ENCODE measurements around the gene ABHD12. TPM values are rescaled to one million over a fixed set of nuclear protein-coding genes. Genes with fewer than 3 reads are reported as not detected.

The ABHD12 gene
- total and polyA plus RNA-seq, 8 donors, result 39.7 to 57.8 (median 47.4) TPM

DNA sequence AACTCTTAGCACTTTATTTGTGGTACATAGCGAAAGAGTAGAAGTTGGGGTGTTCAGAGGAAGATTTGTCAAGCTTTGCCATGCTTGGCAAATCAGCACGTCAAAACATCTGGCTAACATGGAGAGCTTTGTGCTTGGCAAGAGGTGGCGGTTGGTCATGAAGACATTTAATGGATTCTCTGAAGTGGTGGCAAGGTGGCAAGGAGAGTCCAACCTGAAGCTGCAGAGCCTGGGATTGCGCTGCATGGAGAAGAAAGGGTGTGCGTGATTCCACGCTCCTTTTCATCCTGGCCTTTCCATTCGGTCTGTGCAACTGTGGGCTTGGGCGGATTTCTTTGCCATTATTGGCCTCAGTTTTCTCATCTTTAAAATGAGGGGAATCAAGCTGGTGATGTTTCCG lies 139.6 kb downstream of the ABHD12 start:
- H3K27me3 ChIP-seq, result no peaks in the 10 kb centered on the region
- TF ChIP-seq, protein P1, sequence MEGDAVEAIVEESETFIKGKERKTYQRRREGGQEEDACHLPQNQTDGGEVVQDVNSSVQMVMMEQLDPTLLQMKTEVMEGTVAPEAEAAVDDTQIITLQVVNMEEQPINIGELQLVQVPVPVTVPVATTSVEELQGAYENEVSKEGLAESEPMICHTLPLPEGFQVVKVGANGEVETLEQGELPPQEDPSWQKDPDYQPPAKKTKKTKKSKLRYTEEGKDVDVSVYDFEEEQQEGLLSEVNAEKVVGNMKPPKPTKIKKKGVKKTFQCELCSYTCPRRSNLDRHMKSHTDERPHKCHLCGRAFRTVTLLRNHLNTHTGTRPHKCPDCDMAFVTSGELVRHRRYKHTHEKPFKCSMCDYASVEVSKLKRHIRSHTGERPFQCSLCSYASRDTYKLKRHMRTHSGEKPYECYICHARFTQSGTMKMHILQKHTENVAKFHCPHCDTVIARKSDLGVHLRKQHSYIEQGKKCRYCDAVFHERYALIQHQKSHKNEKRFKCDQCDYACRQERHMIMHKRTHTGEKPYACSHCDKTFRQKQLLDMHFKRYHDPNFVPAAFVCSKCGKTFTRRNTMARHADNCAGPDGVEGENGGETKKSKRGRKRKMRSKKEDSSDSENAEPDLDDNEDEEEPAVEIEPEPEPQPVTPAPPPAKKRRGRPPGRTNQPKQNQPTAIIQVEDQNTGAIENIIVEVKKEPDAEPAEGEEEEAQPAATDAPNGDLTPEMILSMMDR (IDR thresholded peaks at IDR 0.05), result no peak
- ATAC-seq, result no peak
- no peak for DNase-seq
- H3K27ac ChIP-seq, result no peak overlapping the region
- no peaks in the 10 kb centered on the region for H3K36me3 ChIP-seq
- peaks cover 6 to 67% of the 10 kb centered on the region in 2 donors for H3K4me1 ChIP-seq
- intact Hi-C loops (cut with DNase I), result no loop called here
- H3K9me3 ChIP-seq, result no peaks in the 10 kb centered on the region
- H3K4me3 ChIP-seq, result no peak overlapping the region

DNA sequence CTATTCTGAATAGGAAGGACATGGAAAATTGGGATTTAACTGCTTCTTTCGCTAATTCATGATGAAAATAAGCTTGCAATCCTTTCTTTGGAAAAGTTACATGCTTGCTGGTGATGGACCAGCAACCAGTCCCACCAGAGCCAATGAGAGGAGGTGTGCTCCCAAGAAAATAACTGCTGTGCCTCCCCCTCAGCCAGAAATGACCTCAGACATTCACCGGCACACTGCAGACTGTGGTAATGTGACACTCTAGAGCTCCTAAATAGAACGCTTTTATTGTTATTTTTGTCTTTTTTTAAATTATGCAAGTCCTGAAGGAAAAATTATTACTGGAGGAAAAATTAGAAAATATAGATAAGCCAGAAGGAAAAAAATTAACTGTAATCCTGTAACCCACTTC lies 140.1 kb downstream of the ABHD12 start:
- H3K36me3 ChIP-seq, result no peaks in the 10 kb centered on the region
- TF ChIP-seq, protein P1 (IDR thresholded peaks at IDR 0.05), result no peak
- no peak overlapping the region for H3K27ac ChIP-seq
- intact Hi-C loops (cut with DNase I), result no loop called here
- no peaks in the 10 kb centered on the region for H3K9me3 ChIP-seq
- ATAC-seq (no peak), DNase-seq (no peak)
- H3K4me3 ChIP-seq, result no peak overlapping the region
- no peaks in the 10 kb centered on the region for H3K27me3 ChIP-seq
- peaks cover 6 to 62% of the 10 kb centered on the region in 2 donors for H3K4me1 ChIP-seq

Other genes with a start within 250 kb of the ABHD12 start
- 10 to 100 TPM; 72.7 to 76.3 TPM for gene ENTPD6, start 195.1 kb downstream of the ABHD12 start, total RNA-seq
- gene ENTPD6, start 195.1 kb downstream of the ABHD12 start, polyA plus RNA-seq (ENCODE audit: insufficient read length in 6 of 6), result 10 to 100 TPM; 40.2 to 54.1 (median 45.0) TPM
- gene PYGB, start 142.8 kb downstream of the ABHD12 start, total RNA-seq, result 10 to 100 TPM; 78.2 to 81.3 TPM
- gene PYGB, start 142.8 kb downstream of the ABHD12 start, polyA plus RNA-seq (ENCODE audit: insufficient read length in 6 of 6), result 10 to 100 TPM; 37.8 to 56.3 (median 46.7) TPM
- gene GINS1, start 16.8 kb upstream of the ABHD12 start, total RNA-seq, result 1 to 10 TPM; 4.8 to 6.4 TPM
- gene GINS1, start 16.8 kb upstream of the ABHD12 start, polyA plus RNA-seq (ENCODE audit: insufficient read length in 6 of 6), result 10 to 100 TPM; 14.5 to 22.9 (median 16.2) TPM
- 10 to 100 TPM in 1 of 2 donors, 1 to 10 TPM in 1; 9.6 to 17.0 TPM for gene NINL, start 194.7 kb upstream of the ABHD12 start, total RNA-seq
- 10 to 100 TPM; 62.4 to 78.8 (median 71.5) TPM for gene NINL, start 194.7 kb upstream of the ABHD12 start, polyA plus RNA-seq (ENCODE audit: insufficient read length in 6 of 6)
- 1 to 10 TPM; 4.7 to 7.4 TPM for gene NANP, start 233.2 kb upstream of the ABHD12 start, total RNA-seq
- gene NANP, start 233.2 kb upstream of the ABHD12 start, polyA plus RNA-seq (ENCODE audit: insufficient read length in 6 of 6), result 1 to 10 TPM; 4.1 to 5.4 (median 4.9) TPM

All from left lung (tissue), 10 donors.